RWPE1 (cell line): Measurements from ENCODE around the gene MICB.
"Not testable (repeated sequence)": the region's sequence is repeated elsewhere in the genome, so short reads cannot be mapped to it uniquely, and the experiment has no call there.

Experiments used
- CTCF ChIA-PET: fragments of 350-600 bp; sonication (Branson Sonifier 250); formaldehyde crosslinking; extraction: SDS; loops from one replicate; lab custom pipeline; 2021; lab: Yijun Ruan, JAX
- POLR2A ChIA-PET: fragments of 400-600 bp; formaldehyde crosslinking; extraction: SDS; loops from one replicate; lab custom pipeline; 2020; ENCODE audit warnings: antibody characterized with exemption; ENCODE audit not compliant: low non-redundant PET; lab: Yijun Ruan, JAX
- DNase-seq: peaks from one replicate; pipeline ENCODE4 v3.0.0; 2012; ENCODE audit warnings: low spot score
- H3K27ac ChIP-seq: fragments of 450-650 bp; 2 replicates; pipeline ENCODE4 v1.5.1; 2017
- CTCF ChIP-seq: fragments of 450-650 bp; conservative IDR thresholded peaks from 2 replicates; pipeline ENCODE4 v1.5.1; 2017; ENCODE audit warnings: low read depth, mild to moderate bottlenecking

MICB gene

GRCh38 chr6:31489086-31489485 is 8.9 kb upstream of the MICB start:
- H3K27ac ChIP-seq: no peak overlapping the region
- no peak for DNase-seq
- ChIA-PET CTCF (no interaction called here), POLR2A (no interaction called here)
- TF ChIP-seq CTCF: no peak

- no peak overlapping the region for H3K27ac ChIP-seq
- CTCF ChIA-PET: interaction anchor here (0.6 kb wide), 1 partner anchor 23 kb away, joined by 3 read pairs; no protein-coding TSS in a partner anchor
- POLR2A ChIA-PET: no interaction called here
- DNase-seq: no peak
- no peak for TF ChIP-seq CTCF
These were observed 7.7 kb upstream of the MICB start for GRCh38 chr6:31490115-31490873.

- POLR2A ChIA-PET, DNase-seq: not testable (repeated sequence)
- H3K27ac ChIP-seq: peak overlapping the region; percentile 69; the same call in 1 of the 2 replicates
- CTCF ChIA-PET: interaction anchor here (0.6 to 1.2 kb wide), 4 partner anchors 9 to 1070 kb away, joined by 3 to 5 read pairs (median 4); partner anchors contain the start of gene DDX39B
These were observed 4.4 kb upstream of the MICB start for GRCh38 chr6:31493550-31493874.

- POLR2A ChIA-PET: no interaction called here
- CTCF ChIA-PET: interaction anchor here (0.6 to 2.0 kb wide), 13 partner anchors 9 to 1069 kb away, joined by 3 to 11 read pairs (median 4); partner anchors contain the start of genes DDX39B and PSORS1C1
- peak; percentile 90 for TF ChIP-seq CTCF
- DNase-seq: peak; percentile 51
- peak overlapping the region; percentile 69 for H3K27ac ChIP-seq
These were observed 3.9 kb upstream of the MICB start for GRCh38 chr6:31493875-31494694.

GRCh38 chr6:31495580-31495979 is 2.4 kb upstream of the MICB start:
- DNase-seq: no peak
- no peak for TF ChIP-seq CTCF
- CTCF ChIA-PET: interaction anchor here (2.0 kb wide), 1 partner anchor 103 kb away, joined by 11 read pairs; no protein-coding TSS in a partner anchor

GRCh38 chr6:31496826-31497225 is 1.1 kb upstream of the MICB start:
- DNase-seq, H3K27ac ChIP-seq, POLR2A ChIA-PET: not testable (repeated sequence)
- CTCF ChIA-PET: interaction anchor here (2.2 kb wide), 1 partner anchor 102 kb away, joined by 6 read pairs; no protein-coding TSS in a partner anchor

More at GRCh38 chr6:31495580-31495979, 2.4 kb upstream of the MICB start:
- peak overlapping the region; percentile 69 for H3K27ac ChIP-seq
- POLR2A ChIA-PET: no interaction called here

GRCh38 chr6:31498748-31499147 is 803 bp downstream of the MICB start:
- H3K27ac ChIP-seq: no peak overlapping the region
- ChIA-PET POLR2A (no interaction called here), CTCF (interaction anchor here (0.6 kb wide), 1 partner anchor 219 kb away, joined by 4 read pairs; no protein-coding TSS in a partner anchor)
- DNase-seq: no peak
- TF ChIP-seq CTCF: no peak

- CTCF ChIA-PET, H3K27ac ChIP-seq, DNase-seq, POLR2A ChIA-PET: not testable (repeated sequence)
These were observed 1.7 kb downstream of the MICB start for GRCh38 chr6:31499648-31500047.
